Globus pallidus (tissue), 1 donor: ENCODE data around the gene GOLIM4.
A peak's percentile ranks its signal among the peaks of the same experiment; 100 is the strongest.
"Not testable (repeated sequence)": the region's sequence is repeated elsewhere in the genome, so short reads cannot be mapped to it uniquely, and the experiment has no call there.

Experiments used
- DNase-seq: peaks from one replicate; pipeline ENCODE4 v3.0.0-alpha.2; 2015; ENCODE audit warnings: low spot score

GOLIM4 gene

DNA sequence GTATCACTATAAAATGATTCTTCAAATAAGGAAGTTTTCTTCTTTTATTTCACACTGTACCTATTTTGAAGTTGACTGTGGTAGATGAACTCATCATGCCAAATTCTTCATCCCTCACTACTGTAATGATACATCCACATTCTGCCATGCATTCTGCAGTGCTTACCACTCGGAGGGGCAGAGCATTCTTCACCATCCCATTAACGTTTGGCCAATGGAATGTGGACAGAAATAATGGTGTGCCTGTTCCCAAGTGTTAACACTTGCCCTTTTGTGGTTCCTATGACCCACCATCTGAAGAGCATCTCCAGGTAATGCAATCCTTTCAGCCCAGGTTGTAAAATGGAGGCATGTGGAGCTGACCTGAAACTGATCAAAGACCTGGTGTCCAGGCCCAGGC is 18.6 kb downstream of the GOLIM4 start:
- no peak for DNase-seq

DNA sequence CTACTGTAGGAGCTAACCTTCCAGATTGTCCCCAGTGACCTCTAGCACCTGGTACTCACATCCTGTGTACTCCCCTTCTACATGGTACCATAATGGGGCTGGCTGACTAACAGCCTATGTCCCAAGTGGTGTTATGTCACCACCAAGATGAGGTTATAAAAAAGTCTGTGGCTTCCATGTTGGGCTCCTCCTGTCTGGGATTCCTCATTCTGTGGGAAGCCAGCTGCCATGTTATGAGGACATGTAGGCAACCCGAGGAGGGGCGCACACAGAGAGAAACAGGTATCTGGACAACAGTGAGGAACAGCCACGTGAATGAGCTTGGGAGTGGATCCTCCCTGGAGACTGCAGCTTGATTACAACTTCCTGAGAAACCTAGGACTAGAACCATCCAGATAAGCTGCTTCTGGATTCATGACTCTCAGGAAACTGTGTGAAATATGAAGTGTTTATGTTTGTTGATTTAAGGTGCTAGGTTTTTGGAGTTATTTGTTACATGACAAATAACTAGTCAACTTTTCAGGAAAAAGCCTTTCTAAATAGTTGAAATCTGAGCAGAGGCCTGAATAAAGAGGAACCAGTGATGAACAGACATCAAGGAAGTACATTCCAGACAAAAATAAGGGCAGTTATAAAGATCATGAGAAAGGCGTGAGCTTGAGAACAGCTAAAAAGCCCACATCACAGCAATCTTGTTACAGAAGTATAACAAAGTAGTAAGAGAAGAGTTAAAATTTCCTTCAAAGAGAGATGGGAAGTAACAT is 21.7 kb downstream of the GOLIM4 start:
- DNase-seq, result no peak

DNA sequence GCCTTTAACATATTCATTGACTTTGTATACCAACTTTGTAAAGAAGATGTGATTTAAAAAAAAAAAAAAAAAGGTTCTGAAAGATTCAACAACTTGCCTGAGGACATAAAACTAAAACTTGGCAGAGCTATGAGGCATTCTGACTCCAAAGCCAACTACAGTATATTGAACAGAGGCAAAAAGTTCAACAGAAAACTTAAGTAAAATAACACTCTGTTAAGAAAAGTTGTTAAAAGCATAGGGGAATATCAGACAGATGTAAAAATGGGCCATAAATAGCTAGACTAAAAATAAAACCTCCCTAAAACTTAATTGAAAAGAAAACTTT is 23.4 kb downstream of the GOLIM4 start:
- no peak for DNase-seq

- no peak for DNase-seq
Observed at GRCh38 chr3:168071591-168072322, 24.0 kb downstream of the GOLIM4 start.

DNA sequence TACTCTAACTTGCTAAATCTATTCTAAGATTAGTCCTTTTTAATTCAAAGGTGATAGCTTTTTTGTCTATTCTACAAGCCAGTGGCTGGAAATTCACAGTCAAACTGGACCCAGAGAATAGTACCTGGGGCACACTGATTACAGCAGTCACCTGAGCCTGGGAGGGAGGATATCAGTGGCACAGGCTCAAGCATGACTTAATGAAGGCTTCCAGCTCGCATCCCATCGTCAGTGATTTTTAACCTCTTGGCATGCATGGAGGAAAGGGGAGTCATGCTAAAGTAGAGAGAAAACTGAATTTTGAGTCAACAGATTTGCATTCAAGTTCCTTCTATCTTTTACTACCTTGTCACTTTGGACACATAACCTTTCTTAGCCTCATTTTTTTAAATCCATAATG is 24.8 kb downstream of the GOLIM4 start:
- DNase-seq, result no peak

- DNase-seq, result no peak
Observed at GRCh38 chr3:168068346-168068745, 27.4 kb downstream of the GOLIM4 start.

GRCh38 chr3:168066882-168067281 is 28.8 kb downstream of the GOLIM4 start:
- no peak for DNase-seq

- DNase-seq, result no peak
Observed at GRCh38 chr3:168065569-168065968, 30.2 kb downstream of the GOLIM4 start.

DNA sequence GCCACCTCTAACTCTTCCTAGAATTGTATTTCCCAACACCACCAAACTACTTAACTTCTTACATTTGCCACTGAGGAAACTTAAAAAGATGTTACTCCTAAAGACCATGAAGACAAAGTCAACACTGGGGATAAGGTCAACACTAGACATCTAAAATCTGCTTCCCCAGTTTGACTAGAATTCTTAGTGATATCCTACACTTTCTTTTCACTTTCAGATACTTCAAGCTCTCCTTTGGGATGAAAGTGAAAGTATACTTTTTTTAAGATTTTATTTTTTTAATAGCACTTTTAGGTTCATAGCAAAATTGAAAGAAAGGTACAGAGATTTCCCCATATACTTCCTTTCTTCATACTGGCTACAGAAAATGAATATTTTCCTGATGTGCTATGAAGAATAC is 32.6 kb downstream of the GOLIM4 start:
- no peak for DNase-seq

DNA sequence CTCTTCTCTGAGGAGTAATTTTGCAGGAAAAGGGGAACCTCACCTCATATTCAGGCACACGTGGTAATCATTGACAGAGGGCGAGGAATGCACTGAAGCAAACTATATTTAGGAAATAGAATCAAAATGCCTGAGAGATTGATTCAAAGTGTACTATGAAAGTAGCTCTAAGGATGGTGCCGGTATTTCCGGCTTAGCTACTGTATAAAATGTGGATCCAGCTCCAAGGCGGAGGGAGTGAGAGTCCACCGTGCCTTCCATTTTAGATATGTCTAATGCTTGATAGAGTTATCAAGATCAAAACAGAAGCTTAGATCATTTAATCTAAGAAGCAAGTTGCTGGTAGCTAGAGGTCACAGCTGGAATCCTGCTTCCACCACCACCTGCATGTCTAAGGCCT is 33.0 kb downstream of the GOLIM4 start:
- no peak for DNase-seq

- peak; percentile 40 for DNase-seq
Observed at GRCh38 chr3:168061332-168061996, 34.3 kb downstream of the GOLIM4 start.

DNA sequence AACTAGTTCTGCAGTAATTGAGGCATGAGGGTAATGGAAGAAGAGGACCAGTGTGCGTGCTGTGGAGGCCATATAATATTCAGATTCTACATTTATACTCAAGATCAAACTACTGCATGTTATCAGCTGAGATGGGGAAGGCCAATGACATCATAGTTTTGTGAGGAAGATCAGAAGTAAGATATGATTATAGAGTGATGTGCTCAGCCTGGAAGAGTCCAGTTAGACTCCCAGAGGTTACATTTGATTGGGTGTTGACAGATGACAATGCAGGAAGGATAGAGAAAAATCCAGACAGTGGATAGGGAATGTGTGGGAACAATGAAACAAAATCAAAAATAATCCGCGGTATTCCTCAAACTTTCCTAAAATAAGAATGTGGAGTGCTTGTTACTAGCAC is 35.4 kb downstream of the GOLIM4 start:
- DNase-seq, result no peak

DNA sequence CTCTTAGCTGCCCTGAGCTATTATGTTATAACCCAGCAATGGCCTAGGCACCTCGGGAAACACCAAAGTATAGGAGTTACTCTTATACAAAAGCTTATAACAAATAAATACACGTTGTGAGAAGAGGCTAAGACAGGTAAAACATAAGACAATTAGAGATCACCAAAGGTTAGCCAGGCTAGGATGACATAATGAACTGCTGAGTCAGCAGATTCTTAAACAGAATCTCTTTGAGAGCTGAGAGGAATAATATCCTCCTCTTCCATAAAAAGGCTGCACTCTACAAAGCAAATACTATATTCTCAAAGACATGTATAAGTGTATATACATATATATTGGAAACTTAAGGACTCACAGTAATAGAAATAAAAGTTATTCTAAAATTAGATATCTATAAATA is 37.2 kb downstream of the GOLIM4 start:
- no peak for DNase-seq

- not testable (repeated sequence) for DNase-seq
Observed at GRCh38 chr3:168056398-168057230, 39.1 kb downstream of the GOLIM4 start.

- no peak for DNase-seq
Observed at GRCh38 chr3:168054447-168054846, 41.3 kb downstream of the GOLIM4 start.

GRCh38 chr3:168053115-168053514 is 42.6 kb downstream of the GOLIM4 start:
- DNase-seq, result no peak

DNA sequence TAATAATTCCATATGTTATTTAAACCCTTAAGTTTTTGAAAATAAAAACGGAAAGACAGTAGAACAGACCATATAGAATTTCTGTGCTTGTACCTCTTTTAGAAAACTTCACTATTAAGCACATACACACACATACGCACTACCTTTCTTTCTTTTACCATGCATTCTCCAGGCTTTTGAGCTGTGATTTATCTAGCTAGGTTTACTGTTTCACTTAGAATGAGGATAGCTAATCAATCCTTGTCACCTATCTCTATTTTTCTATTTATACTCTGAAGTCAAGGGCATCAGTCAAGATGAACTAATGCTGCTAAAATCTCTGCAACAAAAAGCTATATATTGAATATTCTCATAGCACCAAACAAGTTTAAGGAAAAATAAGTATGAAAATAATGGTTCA is 43.2 kb downstream of the GOLIM4 start:
- DNase-seq, result no peak

DNA sequence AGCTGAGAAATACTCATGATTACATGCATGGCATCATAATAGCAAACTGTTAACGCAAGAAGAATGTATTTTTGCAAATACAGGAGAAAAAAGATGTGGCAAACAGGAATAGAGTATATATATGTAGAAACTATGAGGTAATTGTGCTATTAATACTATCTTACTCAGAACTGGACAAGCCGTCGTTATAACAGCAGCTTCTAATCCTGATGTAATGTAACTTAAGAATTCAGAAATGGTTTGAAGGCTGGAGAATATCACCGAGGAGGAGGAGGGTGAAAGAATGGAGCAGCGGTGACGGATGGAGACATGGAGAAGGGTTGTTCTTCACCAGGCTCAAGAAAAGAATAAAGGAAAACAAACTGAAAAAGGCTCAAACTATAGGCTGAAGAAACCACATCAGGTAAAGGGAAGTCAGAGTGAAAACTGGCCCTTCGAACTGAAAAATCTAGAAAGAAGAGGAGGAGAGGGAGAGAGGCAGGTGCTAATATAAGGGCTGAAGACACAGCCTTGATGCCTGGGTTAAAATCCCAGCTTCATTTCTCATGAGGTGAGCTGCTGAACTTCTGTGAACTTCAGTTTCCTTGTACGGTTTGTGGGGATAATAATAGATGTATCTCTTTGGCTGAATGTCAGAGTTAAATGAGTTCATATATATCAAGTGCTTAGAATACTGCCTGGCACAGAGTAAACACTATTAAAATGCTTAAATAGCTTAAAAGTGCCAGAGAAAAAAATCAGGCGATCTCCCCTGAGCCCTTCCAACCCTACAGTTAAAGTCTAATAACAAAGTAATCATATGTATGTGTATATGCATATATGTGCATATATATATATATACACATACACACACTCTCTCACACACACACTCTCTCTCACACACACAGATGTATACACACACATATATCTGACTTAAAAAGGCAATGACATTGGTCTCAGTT is 43.9 kb downstream of the GOLIM4 start:
- no peak for DNase-seq

- DNase-seq, result no peak
Observed at GRCh38 chr3:168051070-168051469, 44.7 kb downstream of the GOLIM4 start.

DNA sequence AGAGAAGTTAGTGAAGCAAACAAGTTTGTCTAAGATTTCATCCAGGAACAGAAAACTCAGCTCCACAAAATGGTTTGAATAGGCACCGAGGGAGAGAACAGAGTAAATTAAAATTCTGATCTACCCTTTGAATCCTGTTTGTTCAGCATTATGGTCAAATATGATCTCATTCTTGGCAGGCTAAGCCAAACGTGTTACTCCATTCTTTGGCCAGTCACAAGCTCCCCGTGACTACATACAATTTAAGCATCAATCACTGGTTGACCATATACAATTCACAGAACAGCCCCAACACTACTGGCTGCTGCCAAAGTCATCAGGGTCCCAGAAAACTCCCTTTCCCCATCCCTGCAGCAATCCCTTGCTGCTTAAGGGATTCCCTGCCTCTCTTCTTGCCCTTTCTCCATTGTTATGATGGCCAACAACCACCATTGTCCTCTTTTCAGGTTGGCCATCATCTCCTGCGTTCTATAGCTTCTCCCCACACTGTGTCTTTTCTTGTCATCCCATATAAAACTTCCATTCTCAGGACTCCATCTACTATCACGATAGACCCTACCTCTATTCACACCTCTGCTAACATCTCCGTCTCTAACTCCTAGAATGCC is 46.3 kb downstream of the GOLIM4 start:
- DNase-seq, result no peak
